ENCODE measurements around the gene DNAJC18. TPM values are rescaled to one million over a fixed set of nuclear protein-coding genes. Genes with fewer than 3 reads are reported as not detected.

Gene DNAJC18
- total and polyA plus RNA-seq, 2 of the 4 experiments (the other 2 are of a cell fraction), result 8.5 to 11.1 TPM

DNA sequence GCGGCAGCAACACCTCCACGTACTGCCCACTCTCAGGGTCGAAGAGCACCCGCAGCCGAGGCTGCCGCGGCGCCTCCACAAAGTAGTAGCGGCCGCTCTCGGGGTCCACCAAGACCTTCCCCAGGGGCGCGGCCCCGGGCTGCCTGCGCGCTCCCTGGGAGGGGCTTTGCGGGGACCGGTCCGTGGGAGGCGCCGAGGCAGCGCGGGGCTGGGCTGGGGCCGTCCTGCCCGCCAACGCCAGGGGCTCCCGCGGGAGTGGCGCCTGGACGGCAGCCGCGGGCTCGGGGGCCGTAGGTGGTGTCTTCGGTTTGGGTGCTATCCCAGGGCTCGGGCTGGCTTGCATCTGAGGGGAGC lies 47.0 kb downstream of the DNAJC18 start:
- H3K27ac ChIP-seq (ENCODE audit: insufficient read depth, low read length), result no peak overlapping the region
- H3K23ac ChIP-seq (ENCODE audit: low read depth, low read length), result no peak overlapping the region
- H3K9me3 ChIP-seq (ENCODE audit: control insufficient read depth, insufficient read depth, low read length), result peaks cover 16% of the 10 kb centered on the region; the same call in 1 of the 2 replicates
- no peak overlapping the region for H3K4me2 ChIP-seq (ENCODE audit: low read depth, low read length)
- no peaks in the 10 kb centered on the region for H3K79me1 ChIP-seq (ENCODE audit: low read depth in 1 of 2, low read length in 2 of 2)
- H2BK20ac ChIP-seq (ENCODE audit: low read depth, low read length), result no peak overlapping the region
- no peak overlapping the region for H3K14ac ChIP-seq (replicated peaks; ENCODE audit: low read depth, low read length)
- H2AK9ac ChIP-seq (replicated peaks; ENCODE audit: low read depth, low read length, poor library complexity), result no peak overlapping the region
- H2BK15ac ChIP-seq (ENCODE audit: low read depth, low read length), result no peak overlapping the region
- peaks cover 28% of the 10 kb centered on the region for H3K27me3 ChIP-seq (ENCODE audit: control insufficient read depth, insufficient read depth, low read length)
- H3K4me1 ChIP-seq (ENCODE audit: control insufficient read depth, insufficient read depth, low read length), result peaks cover 5% of the 10 kb centered on the region; the same call in 1 of the 2 replicates
- no peak for TF ChIP-seq CEBPB (IDR thresholded peaks at IDR 0.05; ENCODE audit: low read depth, low read length)
- TF ChIP-seq, protein P1, sequence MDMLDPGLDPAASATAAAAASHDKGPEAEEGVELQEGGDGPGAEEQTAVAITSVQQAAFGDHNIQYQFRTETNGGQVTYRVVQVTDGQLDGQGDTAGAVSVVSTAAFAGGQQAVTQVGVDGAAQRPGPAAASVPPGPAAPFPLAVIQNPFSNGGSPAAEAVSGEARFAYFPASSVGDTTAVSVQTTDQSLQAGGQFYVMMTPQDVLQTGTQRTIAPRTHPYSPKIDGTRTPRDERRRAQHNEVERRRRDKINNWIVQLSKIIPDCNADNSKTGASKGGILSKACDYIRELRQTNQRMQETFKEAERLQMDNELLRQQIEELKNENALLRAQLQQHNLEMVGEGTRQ (IDR thresholded peaks at IDR 0.05; ENCODE audit: low read depth, low read length), result no peak
- TF ChIP-seq POLR2A (IDR thresholded peaks at IDR 0.05; ENCODE audit: low read depth, low read length), result no peak
- no peak for TF ChIP-seq MXI1 (IDR thresholded peaks at IDR 0.05; ENCODE audit: borderline replicate concordance, low read depth, low read length)
- no peak for TF ChIP-seq MAFK (IDR thresholded peaks at IDR 0.05; ENCODE audit: low read depth, low read length)
- TF ChIP-seq FOS (IDR thresholded peaks at IDR 0.05; ENCODE audit: low read depth, low read length), result no peak
- TF ChIP-seq RCOR1 (IDR thresholded peaks at IDR 0.05; ENCODE audit: insufficient replicate concordance, low read length), result no peak
- no peak for TF ChIP-seq CHD1 (IDR thresholded peaks at IDR 0.05; ENCODE audit: low read depth, low read length)
- no peak for TF ChIP-seq NFE2L2 (IDR thresholded peaks at IDR 0.05; ENCODE audit: low read depth, low read length)
- no peak for TF ChIP-seq RFX5 (IDR thresholded peaks at IDR 0.05; ENCODE audit: low read depth, low read length)
- TF ChIP-seq CTCF (conservative IDR thresholded peaks at IDR 0.05; ENCODE audit: low read depth, low read length), result no peak
- TF ChIP-seq, protein P2, sequence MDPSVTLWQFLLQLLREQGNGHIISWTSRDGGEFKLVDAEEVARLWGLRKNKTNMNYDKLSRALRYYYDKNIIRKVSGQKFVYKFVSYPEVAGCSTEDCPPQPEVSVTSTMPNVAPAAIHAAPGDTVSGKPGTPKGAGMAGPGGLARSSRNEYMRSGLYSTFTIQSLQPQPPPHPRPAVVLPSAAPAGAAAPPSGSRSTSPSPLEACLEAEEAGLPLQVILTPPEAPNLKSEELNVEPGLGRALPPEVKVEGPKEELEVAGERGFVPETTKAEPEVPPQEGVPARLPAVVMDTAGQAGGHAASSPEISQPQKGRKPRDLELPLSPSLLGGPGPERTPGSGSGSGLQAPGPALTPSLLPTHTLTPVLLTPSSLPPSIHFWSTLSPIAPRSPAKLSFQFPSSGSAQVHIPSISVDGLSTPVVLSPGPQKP (IDR thresholded peaks at IDR 0.05; ENCODE audit: borderline replicate concordance, low read depth, low read length), result no peak
- TF ChIP-seq RAD21 (IDR thresholded peaks at IDR 0.05; ENCODE audit: low read length), result no peak
- no peak for TF ChIP-seq SMC3 (IDR thresholded peaks at IDR 0.05; ENCODE audit: low read depth, low read length)
- no peak for TF ChIP-seq MAZ (IDR thresholded peaks at IDR 0.05; ENCODE audit: borderline replicate concordance, low read depth, low read length)
- TF ChIP-seq BHLHE40 (IDR thresholded peaks at IDR 0.05; ENCODE audit: low read depth, low read length), result no peak
- H3K9ac ChIP-seq (ENCODE audit: low read depth, low read length), result no peak overlapping the region
- H3K4ac ChIP-seq (ENCODE audit: low read depth, low read length), result no peak overlapping the region
- no peak overlapping the region for H4K91ac ChIP-seq (ENCODE audit: insufficient read depth, low read depth, low read length)
- intact Hi-C loops (cut with micrococcal nuclease) (no loop called here), dilution Hi-C loops (cut with HindIII; ENCODE audit: low sequenced_read_pairs, unreplicated experiment) (no loop called here), in situ Hi-C loops (cut with MboI; ENCODE audit: low sequenced_read_pairs) (no loop called here)
- no peak overlapping the region for H2BK120ac ChIP-seq (ENCODE audit: low read depth, low read length)
- no peak overlapping the region for H4K8ac ChIP-seq (ENCODE audit: low read depth in 2 of 2, low read length in 2 of 2)
- no peaks in the 10 kb centered on the region for H3K9me1 ChIP-seq (ENCODE audit: insufficient read depth, low read length)
- H3K4me3 ChIP-seq (ENCODE audit: insufficient read depth, low read depth, low read length), result peak overlapping the region; percentile 26; the same call in 1 of the 2 replicates
- no peak overlapping the region for H3K18ac ChIP-seq (ENCODE audit: low read depth, low read length)
- H3K36me3 ChIP-seq (ENCODE audit: control insufficient read depth, insufficient read depth, low read length), result no peaks in the 10 kb centered on the region
- no peak; the same call in 1 of the 2 replicates for ATAC-seq (ENCODE audit: low read depth)
- CTCF ChIA-PET, result interaction anchor here (1.3 kb wide), 1 partner anchor 120 kb away, joined by 3 read pairs; no protein-coding TSS in a partner anchor
- 18% methylated on average over 33 of the region's 36 CpGs; no CpG with 5 or more reads in 1 of the 2 experiments for WGBS, 2 experiments (ENCODE audit: extremely low coverage in 2 of 2, insufficient read length in 1 of 2)
- H2AFZ ChIP-seq (replicated peaks; ENCODE audit: low read length, poor library complexity), result peak overlapping the region; percentile 86
- no TSS peak for BruUV-seq (replicated peaks)
- no peak overlapping the region for H4K5ac ChIP-seq (ENCODE audit: low read depth, low read length)
- H3K56ac ChIP-seq (ENCODE audit: extremely low read depth, insufficient read depth, low read length), result no peak overlapping the region
- POLR2A ChIA-PET (ENCODE audit: unreplicated experiment), result no interaction called here
- no peaks in the 10 kb centered on the region for H4K20me1 ChIP-seq (ENCODE audit: insufficient read depth, low read length)
- DNase-seq, result no peak
- no peak overlapping the region for H2AK5ac ChIP-seq (ENCODE audit: low read depth, low read length)
- no peak overlapping the region for H2BK5ac ChIP-seq (ENCODE audit: low read depth, low read length, poor library complexity, severe bottlenecking)
